Motor neuron (in vitro differentiated cells): Measurements from ENCODE around the gene RNASE8. TPM values are rescaled to one million over a fixed set of nuclear protein-coding genes. Genes with fewer than 3 reads are reported as not detected.
A peak's percentile ranks its signal among the peaks of the same experiment; 100 is the strongest.

ENCODE experiments used
- ATAC-seq, 8 experiments: fragments of 200-7000 bp; cut with Tn5 transposase; replicated peaks in 6 of 8; 2 replicates each; pipeline ENCODE4 v1.8.0; 2021; ENCODE audit warnings: mild to moderate bottlenecking in 8 of 8, moderate library complexity in 8 of 8
- H3K27ac ChIP-seq, 2 donors: fragments of 250-450 bp; sonication (Bioruptor Pico); 2 replicates each; pipeline ENCODE4 v1.9.0; 2021; ENCODE audit warnings: antibody characterized with exemption in 2 of 2, mild to moderate bottlenecking in 2 of 2, moderate library complexity in 1 of 2
- H3K4me1 ChIP-seq, 2 donors: fragments of 250-450 bp; sonication (Bioruptor Pico); replicated peaks in 1 of 2; 2 replicates each; pipeline ENCODE4 v1.6.1; 2021; ENCODE audit warnings: antibody characterized with exemption in 2 of 2, mild to moderate bottlenecking in 2 of 2, moderate library complexity in 1 of 2
- H3K4me3 ChIP-seq, 5 donors: fragments of 250-450 bp; sonication (Bioruptor Pico); 2 replicates each; pipeline ENCODE4 v1.9.0; 2021; ENCODE audit warnings: antibody characterized with exemption in 5 of 5, mild to moderate bottlenecking in 5 of 5, moderate library complexity in 4 of 5
- WGBS, 10 experiments: fragments of 450-650 bp; shearing (Covaris generic); methylation state at CpG; one replicate each; pipeline ENCODE4 v1.0.0; 2022; 5-methylcytosine and 5-hydroxymethylcytosine counted together
- in situ Hi-C, 9 experiments: fragments of 400-800 bp; cut with MboI; loops; one replicate each; pipeline ENCODE4 v1.15.0; 2021; ENCODE audit warnings: low sequenced_read_pairs in 9 of 9, low pct_unique_long_range_greater_than_20kb in 2 of 9; ENCODE audit not compliant: unreplicated experiment in 9 of 9
- total RNA-seq, 8 experiments: library from RNA; unstranded; fragments of 300-600 nt; gene quantifications; 2 replicates each; pipeline versions ENCODE4 v1.2.3 to v1.2.4, GENCODE V29; 2022

Gene RNASE8
- total RNA-seq, 8 experiments from 2014 or later: 0.22 to 0.95 TPM; not detected in 6

- WGBS, 10 experiments: 36 to 91% (median 73%) methylated on average over 2 to 13 of the region's 13 CpGs
- Histone ChIP-seq H3K4me1 (no peaks in the 10 kb centered on the region), H3K4me3 (no peak overlapping the region), H3K27ac (no peak overlapping the region)
- no peak for ATAC-seq
- in situ Hi-C loops: no loop called here
Measured at GRCh38 chr14:21060614-21061346, 3.2 kb downstream of the RNASE8 start.

- 62 to 100% (median 72%) methylated on average over 1 to 3 of the region's 3 CpGs; no CpG with 5 or more reads in 4 of the 10 experiments for WGBS, 10 experiments
- no peak overlapping the region for H3K27ac ChIP-seq
- H3K4me1 ChIP-seq: no peaks in the 10 kb centered on the region
- in situ Hi-C loops: no loop called here
- ATAC-seq: no peak
- no peak overlapping the region for H3K4me3 ChIP-seq
Measured at GRCh38 chr14:21061347-21061668, 3.7 kb downstream of the RNASE8 start.

GRCh38 chr14:21063479-21063878, 5.9 kb downstream of the RNASE8 start:
- ATAC-seq: peak in 1 of 8 experiments; percentile 38
- in situ Hi-C loops: no loop called here
- peaks cover 0 to 3% of the 10 kb centered on the region in 2 donors for H3K4me1 ChIP-seq
- no peak overlapping the region for H3K4me3 ChIP-seq
- no peak overlapping the region for H3K27ac ChIP-seq
- 15 to 83% (median 47%) methylated on average over 1 to 3 of the region's 3 CpGs for WGBS, 10 experiments

GRCh38 chr14:21066882-21067502, 9.4 kb downstream of the RNASE8 start:
- H3K27ac ChIP-seq: no peak overlapping the region
- no peak overlapping the region for H3K4me3 ChIP-seq
- no peak for ATAC-seq
- in situ Hi-C loops: no loop called here
- peaks cover 9 to 13% of the 10 kb centered on the region in 2 donors for H3K4me1 ChIP-seq
- WGBS, 10 experiments: 42 to 100% (median 67%) methylated on average over 3 to 7 of the region's 7 CpGs

GRCh38 chr14:21068521-21069387, 11.1 kb downstream of the RNASE8 start:
- in situ Hi-C loops: no loop called here
- peaks cover 11 to 16% of the 10 kb centered on the region in 2 donors for H3K4me1 ChIP-seq
- H3K27ac ChIP-seq: peak overlapping the region; percentile 91 to 94
- WGBS, 10 experiments: 0 to 30% (median 20%) methylated on average over 1 to 6 of the region's 45 CpGs; no CpG with 5 or more reads in 3 of the 10 experiments
- peak in 4 of 8 experiments; percentile 5 to 9 (median 6) for ATAC-seq
- H3K4me3 ChIP-seq: peak overlapping the region; percentile 60 to 89 (median 79)

GRCh38 chr14:21069388-21070082, 11.9 kb downstream of the RNASE8 start:
- H3K4me3 ChIP-seq: peak overlapping the region; percentile 60 to 89 (median 79)
- peak in 7 of 8 experiments; percentile 4 to 45 (median 32) for ATAC-seq
- 0 to 7% (median 0%) methylated on average over 1 to 9 of the region's 40 CpGs; no CpG with 5 or more reads in 7 of the 10 experiments for WGBS, 10 experiments
- peak overlapping the region; percentile 91 to 94 for H3K27ac ChIP-seq
- in situ Hi-C loops: no loop called here
- H3K4me1 ChIP-seq: peaks cover 11 to 16% of the 10 kb centered on the region in 2 donors

GRCh38 chr14:21070083-21070609, 12.5 kb downstream of the RNASE8 start, which contains the start of gene ARHGEF40:
ARHGEF40 (plus strand) TSS chr14:21070304; CDS start chr14:21070397, 93 bp downstream.
- H3K4me1 ChIP-seq: peaks cover 11 to 16% of the 10 kb centered on the region in 2 donors
- ATAC-seq: peak; percentile 22 to 71 (median 59)
- WGBS, 10 experiments: no CpG with 5 or more reads among the region's 63 CpGs
- H3K4me3 ChIP-seq: peak within 1 kb of the TSS; percentile 60 to 89 (median 79)
- in situ Hi-C loops: no loop called here
- peak within 1 kb of the TSS; percentile 91 to 94 for H3K27ac ChIP-seq

GRCh38 chr14:21070610-21071224, 13.1 kb downstream of the RNASE8 start:
- Histone ChIP-seq H3K4me3 (peak overlapping the region; percentile 60 to 89 (median 79)), H3K4me1 (peaks cover 11 to 16% of the 10 kb centered on the region in 2 donors), H3K27ac (peak overlapping the region; percentile 91 to 94)
- ATAC-seq: peak; percentile 9 to 43 (median 22)
- in situ Hi-C loops: no loop called here
- 0 to 7% (median 6%) methylated on average over 1 to 3 of the region's 23 CpGs; no CpG with 5 or more reads in 7 of the 10 experiments for WGBS, 10 experiments

GRCh38 chr14:21071225-21072030, 13.8 kb downstream of the RNASE8 start:
- H3K4me1 ChIP-seq: peaks cover 11 to 16% of the 10 kb centered on the region in 2 donors
- WGBS, 10 experiments: 0 to 7% (median 0%) methylated on average over 1 to 3 of the region's 37 CpGs; no CpG with 5 or more reads in 5 of the 10 experiments
- ATAC-seq: peak; percentile 66 to 77 (median 72)
- peak overlapping the region; percentile 91 to 94 for H3K27ac ChIP-seq
- H3K4me3 ChIP-seq: peak overlapping the region; percentile 60 to 89 (median 79)
- in situ Hi-C loops: no loop called here

- Histone ChIP-seq H3K27ac (peak overlapping the region; percentile 91 to 94), H3K4me3 (peak overlapping the region; percentile 60 to 89 (median 79)), H3K4me1 (peaks cover 11 to 16% of the 10 kb centered on the region in 2 donors)
- ATAC-seq: peak in 2 of 8 experiments; percentile 9 to 38
- in situ Hi-C loops: no loop called here
- 0 to 63% (median 44%) methylated on average over 2 to 4 of the region's 4 CpGs; no CpG with 5 or more reads in 3 of the 10 experiments for WGBS, 10 experiments
Measured at GRCh38 chr14:21072031-21072473, 14.4 kb downstream of the RNASE8 start.

- no peak for ATAC-seq
- H3K27ac ChIP-seq: no peak overlapping the region
- WGBS, 10 experiments: 92 to 100% (median 93%) methylated on average over 1 to 8 of the region's 9 CpGs; no CpG with 5 or more reads in 5 of the 10 experiments
- H3K4me1 ChIP-seq: peaks cover 11 to 16% of the 10 kb centered on the region in 2 donors
- no peak overlapping the region for H3K4me3 ChIP-seq
- in situ Hi-C loops: no loop called here
Measured at GRCh38 chr14:21072781-21073339, 15.2 kb downstream of the RNASE8 start.
